Caki2 (cell line): Measurements from ENCODE around the gene CDKN2AIPNL. TPM values are rescaled to one million over a fixed set of nuclear protein-coding genes. Genes with fewer than 3 reads are reported as not detected.
"Not testable (repeated sequence)": the region's sequence is repeated elsewhere in the genome, so short reads cannot be mapped to it uniquely, and the experiment has no call there.

Experiments
- DNase-seq: peaks from one replicate; pipeline ENCODE4 v3.0.0-alpha.2; 2015; ENCODE audit warnings: low read depth
- in situ Hi-C: cut with HindIII; loops from 2 replicates; pipeline ENCODE4 v1.10.0; 2016; ENCODE audit warnings: low sequenced_read_pairs, low pct_unique_long_range_greater_than_20kb, mixed read lengths
- total RNA-seq: library from RNA; depleted of rRNA; stranded (reverse); fragments of >200 nt; shearing (Covaris generic); gene quantifications from 2 replicates; pipeline ENCODE4 v1.2.3, GENCODE V29; 2014; ENCODE audit warnings: low replicate concordance

CDKN2AIPNL gene
- total RNA-seq, 1 experiment from 2014 or later = 62.5 TPM

DNA sequence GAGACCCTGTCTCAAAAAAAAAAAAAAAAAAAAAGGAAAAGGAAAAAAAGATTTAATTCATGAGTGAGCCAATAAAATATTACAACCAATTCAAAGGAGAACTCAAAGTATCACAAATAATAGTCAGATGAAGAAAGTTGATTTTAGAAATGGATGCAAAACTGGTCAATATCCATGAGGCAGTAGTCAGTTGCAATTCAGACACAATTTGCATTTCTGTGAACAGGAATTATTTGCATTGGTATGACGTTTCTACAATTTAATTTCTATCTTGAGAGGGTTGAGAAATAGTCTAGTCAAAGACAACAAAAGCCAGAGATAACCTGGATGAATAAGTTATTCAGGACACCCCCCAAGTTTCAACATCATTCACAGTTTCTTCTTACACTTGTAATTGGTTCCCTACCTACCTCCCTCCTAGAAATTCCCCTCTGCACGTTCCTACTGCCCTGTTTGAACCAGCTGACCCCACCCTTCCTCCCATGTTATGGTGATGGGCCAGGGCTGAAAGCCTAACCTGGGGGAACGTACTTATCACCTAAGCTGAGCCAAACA lies 28.6 kb upstream of the CDKN2AIPNL start:
- no peak for DNase-seq
- in situ Hi-C loops = no loop called here

- peak; percentile 61 for DNase-seq
- in situ Hi-C loops = no loop called here
Measured at GRCh38 chr5:134439210-134439654, 27.6 kb upstream of the CDKN2AIPNL start.

DNA sequence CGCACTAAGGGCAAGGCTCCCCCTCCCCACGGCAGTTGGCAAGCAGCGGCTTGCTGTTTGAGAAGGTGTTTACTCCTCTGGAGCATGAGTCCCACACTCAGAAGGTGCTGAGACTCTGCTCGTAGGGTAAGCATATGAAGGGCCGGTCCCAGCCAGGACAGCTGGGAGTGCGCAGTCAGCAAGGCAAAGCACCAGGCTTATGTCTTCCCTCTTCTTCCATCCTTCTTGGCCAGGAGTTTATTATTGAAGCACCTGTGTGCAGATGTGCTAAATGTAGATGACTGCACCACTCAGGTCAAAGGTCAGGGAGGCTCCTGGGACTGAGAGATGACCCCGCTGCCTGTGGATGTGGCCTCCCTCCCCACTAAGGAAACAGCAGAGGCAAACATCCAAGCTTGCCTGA lies 27.0 kb upstream of the CDKN2AIPNL start:
- in situ Hi-C loops = no loop called here
- no peak for DNase-seq

DNA sequence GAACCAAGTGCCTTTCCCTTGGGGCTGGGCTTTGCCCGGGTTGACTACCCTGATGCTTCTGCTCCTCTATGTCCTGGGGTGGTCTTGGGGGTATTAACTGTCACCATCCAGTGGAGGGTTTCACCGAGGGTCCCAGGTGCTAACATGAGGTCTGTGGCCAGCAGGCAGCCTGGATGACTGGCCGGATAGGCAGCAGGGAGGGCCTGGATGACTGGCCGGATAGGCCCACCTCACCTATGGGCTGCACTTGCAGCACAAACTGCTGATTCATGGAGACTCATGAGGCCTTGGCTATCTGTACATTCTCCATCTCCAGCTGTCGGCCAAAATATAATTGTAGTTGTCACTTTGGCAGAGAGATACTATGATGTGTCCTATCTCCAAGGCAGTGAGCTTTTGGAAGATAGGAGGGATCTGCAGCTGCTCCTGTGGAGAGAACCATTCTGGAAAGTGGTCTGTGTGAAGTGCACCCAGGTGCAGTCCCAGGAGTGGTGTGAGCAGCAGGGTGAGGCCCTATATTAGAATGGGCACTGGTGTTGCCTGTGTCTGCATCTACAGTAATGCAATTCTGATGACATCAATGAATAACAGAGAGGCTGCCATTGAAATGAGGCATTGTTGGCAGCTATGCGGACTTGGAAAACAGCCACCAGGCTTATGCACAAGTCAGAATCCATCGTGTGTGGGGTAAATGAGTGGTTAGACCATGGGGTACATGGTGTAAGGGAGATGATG lies 26.3 kb upstream of the CDKN2AIPNL start:
- peak; percentile 14 for DNase-seq
- in situ Hi-C loops = no loop called here

GRCh38 chr5:134437340-134437846 lies 25.7 kb upstream of the CDKN2AIPNL start:
- in situ Hi-C loops = no loop called here
- DNase-seq = no peak

- in situ Hi-C loops = no loop called here
- DNase-seq = peak; percentile 80
Measured at GRCh38 chr5:134436523-134437339, 25.1 kb upstream of the CDKN2AIPNL start.

DNA sequence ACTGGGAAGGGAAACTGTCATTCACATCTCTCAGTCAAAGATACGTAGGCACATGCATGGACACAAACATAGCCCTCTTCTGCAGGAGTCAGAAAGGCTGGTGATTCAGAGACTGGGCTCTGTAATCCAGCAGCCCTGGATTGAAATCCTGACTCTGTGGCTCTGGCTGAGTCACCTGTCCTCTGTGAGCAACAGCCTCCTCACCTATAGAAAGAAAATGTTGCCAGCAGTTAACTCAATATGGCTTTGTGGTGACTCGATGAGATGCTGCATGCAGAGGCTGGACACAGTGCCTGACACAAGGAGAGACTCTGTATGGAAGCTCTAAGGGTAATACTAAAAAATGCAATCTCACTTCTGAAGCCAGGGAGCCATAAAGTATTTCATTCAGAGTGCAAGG lies 23.9 kb upstream of the CDKN2AIPNL start:
- in situ Hi-C loops = no loop called here
- peak; percentile 34 for DNase-seq

DNA sequence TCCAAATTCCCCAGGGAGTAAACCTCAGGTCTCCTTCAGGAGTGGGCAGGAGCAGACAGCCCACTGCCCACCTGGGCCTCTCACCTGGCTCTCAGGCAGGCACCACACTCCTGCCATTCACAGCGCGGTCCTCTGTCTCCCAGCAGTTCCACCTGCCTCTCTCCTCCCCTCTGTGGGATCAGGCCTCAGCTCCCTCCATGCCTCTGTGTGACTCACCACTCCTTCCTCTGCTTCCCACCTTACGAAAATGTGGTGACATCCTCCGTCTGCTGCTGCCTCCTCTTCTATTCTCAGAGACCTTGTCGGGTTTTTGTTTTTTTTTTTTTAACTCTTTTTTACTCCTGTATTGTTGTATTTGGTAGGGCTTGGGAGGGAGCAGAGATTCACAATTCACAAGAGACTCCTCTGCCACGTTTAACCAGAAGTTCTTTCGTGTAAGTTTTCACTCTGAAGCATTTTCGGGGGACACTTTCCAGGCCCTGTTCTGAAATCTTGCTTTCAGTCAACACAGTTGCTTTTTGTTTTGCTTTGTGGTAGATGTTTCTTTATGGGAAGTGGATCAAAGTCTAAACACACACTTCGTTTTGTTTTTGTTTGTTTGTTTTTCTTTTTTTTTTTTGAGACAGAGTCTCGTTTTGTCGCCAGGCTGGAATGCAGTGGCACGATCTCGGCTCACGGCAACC lies 21.1 kb upstream of the CDKN2AIPNL start:
- in situ Hi-C loops = no loop called here
- no peak for DNase-seq

DNA sequence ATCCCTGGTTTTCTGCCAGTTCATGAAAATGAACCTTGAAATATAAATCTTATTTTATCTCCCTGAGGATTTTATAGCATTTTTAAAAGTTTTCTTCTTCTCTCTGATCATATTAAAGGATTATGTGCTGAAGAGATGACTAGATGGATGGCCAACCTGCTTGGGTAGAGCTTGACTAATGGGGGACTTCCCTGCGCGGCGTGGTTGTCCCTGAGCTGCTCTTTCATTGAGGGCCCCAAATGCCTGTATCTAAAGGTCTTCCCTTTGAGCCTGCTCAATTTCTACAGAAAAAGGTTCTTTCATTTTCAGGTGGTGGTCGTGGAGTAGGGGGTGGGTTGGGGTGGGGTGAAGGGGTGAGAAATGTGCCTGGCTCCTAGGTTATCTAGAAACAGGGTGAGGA lies 20.5 kb upstream of the CDKN2AIPNL start:
- no peak for DNase-seq
- in situ Hi-C loops = no loop called here

DNA sequence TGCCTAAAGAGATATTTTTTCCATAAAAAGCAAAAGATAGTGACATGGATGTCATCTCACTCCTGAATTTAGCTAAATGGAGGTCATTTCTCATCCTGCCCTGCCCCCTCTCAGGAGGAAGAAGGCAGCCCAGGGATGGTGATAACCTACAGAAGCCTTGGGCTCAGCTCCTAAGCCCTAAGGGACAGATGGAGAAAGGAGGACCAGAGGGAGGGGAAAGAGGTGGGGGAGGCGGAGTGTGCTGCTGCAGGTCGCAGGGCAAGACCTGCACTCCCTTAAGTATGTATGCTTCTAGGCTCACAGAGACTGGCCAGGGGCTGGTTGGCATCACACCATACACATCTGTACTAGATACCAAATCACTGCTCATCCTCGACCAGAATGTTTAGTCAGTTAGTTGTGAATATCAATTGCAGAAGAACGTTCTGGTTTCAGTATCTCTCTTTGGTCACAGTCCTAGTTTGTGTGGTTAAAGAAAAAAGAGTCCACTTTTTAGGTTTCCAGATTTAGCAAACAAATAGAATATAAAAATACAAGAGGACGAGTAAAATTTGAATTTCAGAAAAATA lies 18.4 kb upstream of the CDKN2AIPNL start:
- in situ Hi-C loops = no loop called here
- no peak for DNase-seq

DNA sequence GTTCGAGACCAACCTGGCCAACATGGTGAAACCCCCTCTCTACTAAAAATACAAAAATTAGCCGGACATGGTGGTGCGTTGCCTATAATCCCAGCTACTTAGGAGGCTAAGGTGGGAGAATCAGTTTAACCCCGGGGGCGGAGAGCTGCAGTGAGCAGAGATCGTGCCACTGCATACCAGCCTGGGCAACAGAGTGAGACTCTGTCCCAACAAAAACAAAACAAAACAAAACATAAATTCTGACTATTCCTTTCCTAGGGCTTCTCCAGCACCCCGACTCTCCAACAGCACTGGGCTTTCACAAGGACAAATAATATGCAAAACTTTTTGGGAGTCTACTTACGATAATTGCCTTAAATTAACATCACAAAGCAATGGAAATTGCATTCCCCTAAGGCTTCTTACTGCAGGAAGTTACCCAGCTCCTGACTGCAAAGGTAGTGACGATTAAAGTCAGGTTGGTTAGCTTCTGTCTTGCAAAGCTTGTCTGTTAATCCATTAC lies 15.9 kb upstream of the CDKN2AIPNL start:
- in situ Hi-C loops = no loop called here
- no peak for DNase-seq

DNA sequence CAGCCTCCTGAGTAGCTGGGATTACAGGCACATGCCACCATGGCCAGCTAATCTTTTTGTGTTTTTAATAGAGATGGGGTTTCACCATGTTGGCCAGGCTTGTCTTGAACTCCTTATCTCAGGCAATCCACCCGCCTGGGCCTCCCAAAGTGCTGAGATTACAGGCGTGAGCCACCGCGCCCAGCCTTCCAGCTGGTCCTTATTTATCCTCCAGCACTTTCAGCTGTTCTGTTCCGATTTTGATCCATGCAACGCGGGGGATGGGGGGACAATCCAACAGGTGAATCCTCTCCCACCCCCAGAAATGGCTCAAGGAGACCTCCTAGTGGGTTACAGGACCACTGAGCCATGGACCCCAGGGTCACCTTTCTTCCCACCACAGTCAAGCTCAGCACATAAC lies 14.7 kb upstream of the CDKN2AIPNL start:
- no peak for DNase-seq
- in situ Hi-C loops = no loop called here

GRCh38 chr5:134423376-134423775 lies 11.7 kb upstream of the CDKN2AIPNL start:
- DNase-seq = no peak
- in situ Hi-C loops = no loop called here

DNA sequence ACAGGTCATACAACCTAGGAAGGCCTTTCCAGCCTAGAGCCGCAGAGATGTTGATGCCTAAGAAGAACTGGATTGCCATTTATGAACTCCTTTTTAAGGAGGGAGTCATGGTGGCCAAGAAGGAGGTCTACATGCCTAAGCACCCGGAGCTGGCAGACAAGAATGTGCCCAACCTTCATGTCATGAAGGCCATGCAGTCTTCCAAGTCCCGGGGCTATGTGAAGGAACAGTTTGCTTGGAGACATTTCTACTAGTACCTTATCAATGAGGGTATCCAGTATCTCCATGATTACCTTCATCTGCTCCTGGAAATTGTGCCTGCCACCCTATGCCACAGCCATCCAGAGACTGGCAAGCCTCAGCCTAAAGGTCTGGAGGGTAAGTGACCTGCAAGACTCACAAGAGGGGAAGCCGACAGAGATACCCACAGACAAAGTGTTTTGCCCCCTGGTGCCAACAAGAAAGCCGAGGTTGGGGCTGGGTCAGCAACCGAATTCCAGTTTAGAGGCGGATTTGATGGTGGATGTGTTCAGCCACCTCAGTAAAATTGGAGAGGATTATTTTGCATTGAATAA lies 11.2 kb upstream of the CDKN2AIPNL start:
- DNase-seq = no peak
- in situ Hi-C loops = no loop called here

DNA sequence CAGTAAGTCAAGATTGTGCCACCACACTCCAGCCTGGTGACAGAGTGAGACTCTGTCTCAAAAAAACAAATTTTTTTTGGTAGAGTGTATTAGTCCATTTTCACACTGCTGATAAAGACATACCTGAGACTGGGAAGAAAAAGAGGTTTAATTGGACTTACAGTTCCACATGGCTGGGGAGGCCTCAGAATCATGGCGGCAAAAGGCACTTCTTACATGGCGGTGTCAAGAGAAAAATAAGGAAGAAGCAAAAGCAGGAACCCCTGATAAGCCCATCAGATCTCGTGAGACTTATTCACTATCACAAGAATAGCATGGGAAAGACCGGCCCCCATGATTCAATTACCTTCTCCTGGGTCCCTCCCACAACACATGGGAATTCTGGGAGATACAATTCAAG lies 9.4 kb upstream of the CDKN2AIPNL start:
- DNase-seq, in situ Hi-C loops: not testable (repeated sequence)

DNA sequence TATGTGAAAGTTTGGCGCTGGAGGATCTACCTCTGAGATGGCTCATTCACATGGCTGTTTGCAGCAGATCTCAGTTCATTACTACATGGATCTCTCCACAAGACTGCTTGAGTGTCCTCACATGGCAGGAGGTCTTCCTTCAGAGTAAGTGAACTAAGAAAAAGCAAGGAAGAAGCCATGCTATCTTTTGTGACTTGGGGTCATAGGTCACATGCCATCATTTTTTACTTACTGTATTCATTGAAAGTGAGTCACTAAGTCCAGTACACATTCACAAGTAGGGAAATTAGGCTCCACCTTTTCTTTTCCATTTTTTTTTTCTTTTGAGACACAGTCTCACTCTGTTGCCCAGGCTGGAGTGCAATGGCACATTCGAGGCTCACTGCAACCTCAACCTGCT lies 8.7 kb upstream of the CDKN2AIPNL start:
- DNase-seq = peak; percentile 65
- in situ Hi-C loops = no loop called here

DNA sequence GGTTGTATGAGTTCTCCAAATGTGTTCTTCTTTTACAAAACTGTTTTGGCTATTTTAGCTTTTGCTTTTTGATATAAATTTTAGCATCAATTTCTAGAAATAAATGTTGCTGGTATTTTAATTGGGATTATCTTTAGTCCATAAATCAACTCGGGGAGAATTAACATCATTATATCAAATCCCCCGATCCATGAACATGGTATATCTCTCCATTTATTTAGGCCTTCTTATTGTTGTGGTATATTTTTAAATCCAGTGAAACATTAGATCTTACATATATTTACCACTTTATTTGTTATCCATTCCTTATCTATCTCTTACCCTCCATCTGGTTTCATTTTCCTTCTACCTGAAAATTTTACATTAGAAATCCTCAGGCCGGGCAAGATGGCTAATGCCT lies 7.3 kb upstream of the CDKN2AIPNL start:
- in situ Hi-C loops = no loop called here
- DNase-seq = no peak

- in situ Hi-C loops = no loop called here
- DNase-seq = no peak
Measured at GRCh38 chr5:134417707-134418106, 6.0 kb upstream of the CDKN2AIPNL start.
